ENCODE results near the gene STX11.
"Not testable (repeated sequence)": the region's sequence is repeated elsewhere in the genome, so short reads cannot be mapped to it uniquely, and the experiment has no call there.

Gene STX11

DNA sequence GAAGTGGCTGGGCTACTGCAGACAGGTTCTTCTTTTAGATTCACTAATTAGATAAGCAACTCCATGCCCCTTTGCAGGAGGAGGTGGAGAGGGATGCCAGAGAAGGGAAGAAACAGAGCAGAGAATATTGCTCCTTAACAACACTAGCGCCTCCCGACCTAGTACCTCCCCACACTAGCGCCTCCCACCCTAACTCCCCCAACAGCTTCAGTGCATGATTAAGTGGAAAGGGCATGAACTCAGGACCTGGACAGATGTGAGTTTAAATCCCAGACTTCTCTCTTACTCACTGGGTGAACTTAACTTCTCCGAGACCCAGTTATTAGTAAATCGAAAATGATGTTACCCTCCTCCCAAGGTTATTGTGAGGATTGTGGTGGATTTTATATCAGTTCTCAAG, 25.7 kb downstream of the STX11 start:
- peak; percentile 9 for DNase-seq (ENCODE audit: low read depth)

DNA sequence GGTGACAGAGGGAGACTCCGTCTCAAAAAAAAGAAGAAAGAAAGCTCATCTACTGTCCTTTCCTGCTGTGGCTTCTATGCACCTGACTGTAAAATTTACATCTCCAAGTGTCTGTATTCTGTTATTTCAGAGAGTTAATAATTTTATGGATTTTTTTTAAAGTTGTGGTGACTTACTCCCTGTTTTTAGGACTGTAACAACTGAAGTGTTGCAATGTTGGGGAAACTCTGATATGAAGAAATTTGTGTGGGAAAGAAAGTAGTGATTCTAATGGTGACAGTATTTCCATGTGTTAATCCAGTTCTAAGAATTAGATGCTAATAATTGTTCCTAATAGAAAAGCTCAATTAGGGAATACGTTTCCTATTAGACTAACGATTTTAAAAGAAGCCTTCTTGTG, 27.4 kb downstream of the STX11 start:
- DNase-seq (ENCODE audit: low read depth): no peak

- no peak for DNase-seq (ENCODE audit: low read depth)
Observed at GRCh38 chr6:144178323-144178722, 28.0 kb downstream of the STX11 start.

DNA sequence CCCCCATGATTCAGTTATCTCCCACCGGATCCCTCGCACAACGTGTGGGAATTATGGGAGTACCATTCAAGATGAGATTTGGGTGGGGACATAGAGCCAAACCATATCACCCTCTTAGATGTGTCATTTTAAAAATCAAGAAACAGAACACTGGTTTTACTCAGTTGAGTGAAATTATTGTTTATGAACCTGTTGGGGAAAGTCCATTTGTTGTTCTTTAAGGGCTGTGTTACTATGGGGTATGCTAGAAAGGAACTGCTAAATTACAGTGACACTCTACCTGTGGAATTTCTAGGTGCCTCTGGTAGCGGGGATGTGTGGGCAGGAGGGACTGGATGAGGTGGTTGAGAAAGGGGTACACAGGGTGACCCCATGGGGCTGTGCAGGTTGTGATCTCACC, 28.9 kb downstream of the STX11 start:
- no peak for DNase-seq (ENCODE audit: low read depth)

GRCh38 chr6:144179828-144180227, 29.5 kb downstream of the STX11 start:
- no peak for DNase-seq (ENCODE audit: low read depth)

DNA sequence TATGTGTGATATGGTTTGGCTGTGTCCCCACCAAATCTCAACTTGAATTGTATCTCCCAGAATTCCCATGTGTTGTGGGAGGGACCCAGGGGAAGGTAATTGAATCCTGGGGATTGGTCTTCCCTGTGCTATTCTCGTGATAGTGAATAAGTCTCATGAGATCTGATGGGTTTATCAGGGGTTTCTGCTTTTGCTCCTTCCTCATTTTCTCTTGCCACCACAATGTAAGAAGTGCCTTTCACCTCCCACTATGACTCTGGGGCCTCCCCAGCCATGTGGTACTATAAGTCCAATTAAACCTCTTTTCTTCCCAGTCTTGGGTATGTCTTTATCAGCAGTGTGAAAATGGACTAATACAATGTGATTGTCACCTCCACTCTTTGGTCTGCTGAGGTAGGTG, 30.0 kb downstream of the STX11 start:
- DNase-seq (ENCODE audit: low read depth): not testable (repeated sequence)

GRCh38 chr6:144181639-144182038, 31.3 kb downstream of the STX11 start:
- peak; percentile 22 for DNase-seq (ENCODE audit: low read depth)

DNA sequence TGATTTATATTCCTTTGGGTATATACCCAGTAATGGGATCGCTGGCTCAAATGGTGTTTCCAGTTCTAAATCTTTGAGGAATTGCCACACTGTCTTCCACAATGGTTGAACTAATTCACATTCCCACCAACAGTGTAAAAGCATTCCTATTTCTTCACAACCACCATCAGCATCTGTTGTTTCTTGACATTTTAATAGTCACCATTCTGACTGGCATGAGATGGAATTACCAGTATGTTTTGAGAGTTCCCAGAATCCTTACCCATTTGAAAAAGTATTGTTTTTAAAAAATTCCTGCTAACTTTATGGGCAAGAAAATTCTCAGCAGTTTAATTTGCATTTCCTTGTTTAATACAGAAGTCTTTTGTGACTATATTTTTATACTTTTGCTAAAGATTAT, 33.9 kb downstream of the STX11 start:
- DNase-seq (ENCODE audit: low read depth): not testable (repeated sequence)

- DNase-seq (ENCODE audit: low read depth): no peak
Observed at GRCh38 chr6:144185133-144185836, 35.0 kb downstream of the STX11 start.

- no peak for DNase-seq (ENCODE audit: low read depth)
Observed at GRCh38 chr6:144186817-144187625, 36.7 kb downstream of the STX11 start.

DNA sequence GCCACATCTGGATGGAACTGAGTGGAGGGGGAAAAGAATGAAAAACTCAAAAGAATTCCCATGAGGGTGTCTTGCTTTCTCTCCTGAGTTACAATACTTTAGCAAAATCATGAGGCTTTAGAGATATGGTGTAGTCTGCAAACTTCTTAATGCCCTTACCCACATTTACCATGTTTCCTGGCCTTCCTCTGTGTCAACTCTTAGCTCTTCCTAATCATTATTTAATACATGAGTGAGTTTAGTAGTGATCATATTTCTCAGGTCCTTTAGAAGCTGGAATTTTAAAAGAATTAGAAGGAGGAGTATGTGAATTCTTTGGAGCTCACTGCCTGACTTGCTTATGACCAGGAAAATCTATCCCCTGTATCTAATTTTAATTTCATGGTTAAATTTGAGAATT, 39.0 kb downstream of the STX11 start:
- no peak for DNase-seq (ENCODE audit: low read depth)

DNA sequence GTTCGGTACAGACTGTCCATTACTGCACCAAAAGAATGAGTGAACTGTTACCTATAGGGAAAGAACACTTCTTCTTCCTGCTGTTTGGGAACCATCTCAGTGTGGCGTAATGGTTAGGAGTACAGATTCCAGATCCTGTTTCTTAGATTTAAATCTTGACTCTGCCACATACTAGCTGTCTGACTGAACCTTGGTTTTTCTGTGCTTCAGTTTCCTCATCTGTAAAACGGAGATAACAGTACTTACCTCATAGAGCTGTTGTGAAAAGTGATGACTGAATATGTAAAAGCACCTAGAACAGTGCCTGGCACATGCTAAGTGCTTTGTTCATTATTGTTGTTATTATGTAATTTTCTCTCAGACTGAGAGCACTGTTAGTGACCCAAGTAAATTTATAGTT, 39.8 kb downstream of the STX11 start:
- DNase-seq (ENCODE audit: low read depth): peak; percentile 15

GRCh38 chr6:144190593-144190992, 40.3 kb downstream of the STX11 start:
- DNase-seq (ENCODE audit: low read depth): peak; percentile 57

DNA sequence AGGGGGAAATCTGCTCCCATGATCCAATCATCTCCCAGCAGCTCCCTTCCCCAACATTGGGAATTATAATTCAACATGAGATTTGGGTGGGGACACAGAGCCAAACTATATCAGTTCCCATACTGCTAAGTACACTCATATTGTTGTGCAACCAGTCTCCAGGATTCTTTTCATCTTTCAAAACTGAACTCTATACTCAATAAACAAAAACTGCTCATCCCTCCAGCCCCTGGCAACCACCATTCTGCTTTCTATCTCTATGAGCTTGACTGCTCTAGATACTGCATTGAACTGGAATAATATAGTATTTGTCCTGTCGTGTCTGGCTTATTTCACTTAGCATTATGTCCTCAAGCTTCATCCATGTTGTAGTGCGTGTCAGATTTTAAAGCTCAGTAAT, 42.9 kb downstream of the STX11 start:
- DNase-seq (ENCODE audit: low read depth): peak; percentile 39

GRCh38 chr6:144194293-144194810, 44.0 kb downstream of the STX11 start:
- peak; percentile 10 for DNase-seq (ENCODE audit: low read depth)

GRCh38 chr6:144195671-144196270, 45.5 kb downstream of the STX11 start:
- peak; percentile 94 for DNase-seq (ENCODE audit: low read depth)

- peak; percentile 15 for DNase-seq (ENCODE audit: low read depth)
Observed at GRCh38 chr6:144197919-144198318, 47.6 kb downstream of the STX11 start.

GRCh38 chr6:144202879-144203468, 52.7 kb downstream of the STX11 start:
- DNase-seq (ENCODE audit: low read depth): no peak

GRCh38 chr6:144211160-144211559, 60.8 kb downstream of the STX11 start:
- DNase-seq (ENCODE audit: low read depth): no peak

DNA sequence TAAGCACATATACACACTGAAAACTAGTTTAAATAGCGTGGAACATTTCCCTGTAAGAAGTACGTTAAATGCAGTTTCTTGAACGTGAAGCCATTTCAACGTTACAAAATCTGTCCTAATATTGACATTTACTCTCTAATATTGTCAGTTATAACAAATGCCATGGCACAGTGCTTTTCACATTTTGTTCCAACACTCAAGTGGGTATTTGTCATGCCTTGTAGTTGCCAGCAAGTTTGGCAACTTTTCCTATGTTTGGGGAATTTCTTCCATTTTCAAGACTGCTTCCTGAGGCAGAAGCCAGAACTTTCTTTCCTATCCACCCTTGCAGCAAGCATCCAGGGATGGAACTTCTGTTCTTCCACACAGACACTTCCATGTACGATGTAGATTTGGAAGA, 63.0 kb downstream of the STX11 start:
- no peak for DNase-seq (ENCODE audit: low read depth)

GRCh38 chr6:144214029-144214428, 63.7 kb downstream of the STX11 start:
- no peak for DNase-seq (ENCODE audit: low read depth)

GRCh38 chr6:144214622-144215401, 64.5 kb downstream of the STX11 start:
- DNase-seq (ENCODE audit: low read depth): no peak

Data from amniotic epithelial cell (primary cell).